ENCODE data around the gene PACS1. TPM values are rescaled to one million over a fixed set of nuclear protein-coding genes. Genes with fewer than 3 reads are reported as not detected.
A peak's percentile ranks its signal among the peaks of the same experiment; 100 is the strongest.

Gene PACS1
- total RNA-seq, 1 donor from 2014 or later: 49.9 TPM

DNA sequence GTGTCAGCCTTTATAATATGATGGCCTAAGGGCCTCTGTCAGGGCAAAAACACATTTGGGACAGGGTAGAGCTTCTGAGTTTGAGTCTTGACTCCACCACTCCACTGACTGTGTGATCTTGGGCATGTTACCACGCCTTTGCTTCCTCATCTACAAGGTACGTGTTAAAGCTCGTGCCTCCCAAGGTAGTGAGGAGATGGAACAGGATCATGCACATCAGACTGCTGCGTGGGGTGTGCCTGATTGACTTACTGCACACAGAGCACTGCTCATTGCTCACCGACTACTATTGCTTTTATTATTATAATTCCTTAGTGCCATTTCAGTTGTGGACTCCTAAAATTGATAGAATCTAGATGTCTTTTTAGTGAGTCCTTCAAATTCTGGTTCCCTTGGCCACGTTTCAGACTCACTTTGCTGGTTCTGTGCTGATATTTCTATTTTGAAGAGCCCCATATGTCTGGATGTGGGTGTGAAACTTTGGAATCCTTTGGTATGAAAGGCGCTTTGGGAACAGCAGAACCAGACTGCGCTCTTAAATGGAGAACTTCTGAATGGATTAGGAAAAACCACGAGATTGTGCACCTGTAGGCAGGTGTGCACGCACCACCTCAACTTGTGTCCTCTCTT is 154.3 kb downstream of the PACS1 start:
- Mint-ChIP-seq H3K9me3 (no peaks in the 10 kb centered on the region), H3K27ac (no peak overlapping the region), H3K4me3 (no peak overlapping the region), H3K27me3 (no peaks in the 10 kb centered on the region), H3K36me3 (no peaks in the 10 kb centered on the region), H3K4me1 (ENCODE audit: unreplicated experiment) (peaks cover 6% of the 10 kb centered on the region)
- TF ChIP-seq, protein P1, sequence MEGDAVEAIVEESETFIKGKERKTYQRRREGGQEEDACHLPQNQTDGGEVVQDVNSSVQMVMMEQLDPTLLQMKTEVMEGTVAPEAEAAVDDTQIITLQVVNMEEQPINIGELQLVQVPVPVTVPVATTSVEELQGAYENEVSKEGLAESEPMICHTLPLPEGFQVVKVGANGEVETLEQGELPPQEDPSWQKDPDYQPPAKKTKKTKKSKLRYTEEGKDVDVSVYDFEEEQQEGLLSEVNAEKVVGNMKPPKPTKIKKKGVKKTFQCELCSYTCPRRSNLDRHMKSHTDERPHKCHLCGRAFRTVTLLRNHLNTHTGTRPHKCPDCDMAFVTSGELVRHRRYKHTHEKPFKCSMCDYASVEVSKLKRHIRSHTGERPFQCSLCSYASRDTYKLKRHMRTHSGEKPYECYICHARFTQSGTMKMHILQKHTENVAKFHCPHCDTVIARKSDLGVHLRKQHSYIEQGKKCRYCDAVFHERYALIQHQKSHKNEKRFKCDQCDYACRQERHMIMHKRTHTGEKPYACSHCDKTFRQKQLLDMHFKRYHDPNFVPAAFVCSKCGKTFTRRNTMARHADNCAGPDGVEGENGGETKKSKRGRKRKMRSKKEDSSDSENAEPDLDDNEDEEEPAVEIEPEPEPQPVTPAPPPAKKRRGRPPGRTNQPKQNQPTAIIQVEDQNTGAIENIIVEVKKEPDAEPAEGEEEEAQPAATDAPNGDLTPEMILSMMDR (conservative IDR thresholded peaks at IDR 0.05): no peak
- no peak for DNase-seq (ENCODE audit: extremely low spot score, unreplicated experiment)

DNA sequence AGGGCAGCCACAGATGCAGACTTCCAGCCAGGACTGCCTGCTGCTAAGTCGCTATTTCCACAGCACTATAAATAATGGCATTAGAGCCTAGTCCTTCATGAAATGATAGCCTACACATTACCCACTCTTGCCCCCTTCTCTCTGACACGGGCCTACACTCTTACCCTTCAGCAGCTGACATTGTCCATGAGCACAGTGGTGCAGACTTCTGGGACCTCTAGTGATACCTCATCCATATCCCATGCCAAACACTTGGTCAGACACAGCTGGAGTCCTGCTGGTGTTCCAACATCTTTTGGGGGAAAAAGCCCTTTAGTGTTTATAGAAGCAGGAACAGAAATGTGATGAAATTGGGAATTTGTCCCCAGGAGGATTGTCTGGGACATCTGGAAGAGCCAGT is 155.0 kb downstream of the PACS1 start:
- no peak overlapping the region for H3K4me3 Mint-ChIP-seq
- no peak overlapping the region for H3K27ac Mint-ChIP-seq
- no peaks in the 10 kb centered on the region for H3K9me3 Mint-ChIP-seq
- no peaks in the 10 kb centered on the region for H3K36me3 Mint-ChIP-seq
- peaks cover 6% of the 10 kb centered on the region for H3K4me1 Mint-ChIP-seq (ENCODE audit: unreplicated experiment)
- no peak for DNase-seq (ENCODE audit: extremely low spot score, unreplicated experiment)
- TF ChIP-seq, protein P1 (conservative IDR thresholded peaks at IDR 0.05): no peak
- H3K27me3 Mint-ChIP-seq: no peaks in the 10 kb centered on the region

DNA sequence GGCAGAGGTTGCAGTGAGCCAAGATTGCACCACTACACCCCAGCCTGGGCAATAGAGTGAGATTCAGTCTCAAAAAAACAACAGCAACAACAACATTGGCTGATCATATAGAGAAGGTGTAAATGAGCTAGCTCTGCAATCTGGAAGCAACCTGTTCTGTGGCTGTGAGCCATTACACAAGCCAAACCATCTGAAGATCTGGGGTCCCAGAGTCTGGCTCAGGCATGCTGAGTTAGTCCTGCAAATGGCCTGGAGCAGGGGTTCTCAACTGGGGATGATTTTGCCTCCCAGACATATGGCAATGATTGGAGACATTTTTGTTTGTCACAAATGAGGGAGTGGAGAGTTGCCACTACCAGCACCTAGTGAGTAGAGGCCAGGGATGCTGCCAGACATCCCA is 156.0 kb downstream of the PACS1 start:
- TF ChIP-seq, protein P1 (conservative IDR thresholded peaks at IDR 0.05): no peak
- Mint-ChIP-seq H3K27me3 (no peaks in the 10 kb centered on the region), H3K36me3 (no peaks in the 10 kb centered on the region), H3K4me1 (ENCODE audit: unreplicated experiment) (peaks cover 6% of the 10 kb centered on the region), H3K9me3 (no peaks in the 10 kb centered on the region), H3K4me3 (no peak overlapping the region), H3K27ac (peak overlapping the region; percentile 81)
- no peak for DNase-seq (ENCODE audit: extremely low spot score, unreplicated experiment)

DNA sequence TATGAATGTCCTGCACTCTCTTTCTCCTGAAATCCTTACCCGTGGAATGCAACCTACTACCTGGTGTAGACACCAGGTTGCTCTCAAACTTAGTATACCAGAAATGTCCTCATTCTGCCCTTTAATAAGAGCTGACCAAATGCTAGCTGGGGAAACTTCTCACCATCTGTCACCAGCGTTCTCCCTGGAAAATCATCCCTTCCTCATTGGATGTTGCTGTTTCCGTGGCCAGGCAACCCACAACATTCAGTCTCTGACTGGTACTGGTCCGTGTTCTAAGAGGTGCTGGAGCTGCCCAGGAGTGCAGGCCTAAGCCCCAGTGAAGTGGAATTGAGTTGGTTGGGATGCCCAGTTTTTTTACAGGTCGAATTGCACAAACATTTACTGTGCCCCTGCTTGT is 157.6 kb downstream of the PACS1 start:
- Mint-ChIP-seq H3K27me3 (no peaks in the 10 kb centered on the region), H3K36me3 (peaks cover 4% of the 10 kb centered on the region), H3K4me1 (ENCODE audit: unreplicated experiment) (peaks cover 2% of the 10 kb centered on the region), H3K4me3 (no peak overlapping the region), H3K9me3 (no peaks in the 10 kb centered on the region), H3K27ac (peak overlapping the region; percentile 98)
- TF ChIP-seq, protein P1 (conservative IDR thresholded peaks at IDR 0.05): no peak
- DNase-seq (ENCODE audit: extremely low spot score, unreplicated experiment): no peak

DNA sequence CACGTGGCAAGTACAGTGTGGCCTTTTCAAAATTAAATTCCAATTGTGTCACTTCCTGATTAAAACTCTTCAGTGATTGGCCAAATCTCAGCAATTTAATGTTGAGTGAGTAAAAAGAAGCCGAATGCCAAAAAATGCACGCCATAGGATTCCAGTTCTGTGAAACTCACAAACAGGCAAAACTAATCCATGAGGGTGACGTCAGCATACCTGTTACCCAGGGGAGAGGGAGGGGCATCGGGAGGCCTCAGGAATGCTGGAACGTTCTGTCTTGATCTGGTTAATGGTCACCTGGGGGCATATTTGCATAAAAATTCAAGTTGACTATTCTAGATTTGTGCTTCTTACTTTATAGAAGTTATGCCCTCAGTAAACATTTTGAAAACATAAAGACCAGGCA is 158.4 kb downstream of the PACS1 start:
- Mint-ChIP-seq H3K36me3 (peaks cover 10% of the 10 kb centered on the region), H3K9me3 (no peaks in the 10 kb centered on the region), H3K4me1 (ENCODE audit: unreplicated experiment) (no peaks in the 10 kb centered on the region), H3K27me3 (no peaks in the 10 kb centered on the region), H3K27ac (peak overlapping the region; percentile 98), H3K4me3 (peak overlapping the region; percentile 35)
- no peak for DNase-seq (ENCODE audit: extremely low spot score, unreplicated experiment)
- TF ChIP-seq, protein P1 (conservative IDR thresholded peaks at IDR 0.05): no peak
